Uterus (tissue), 2 donors: ENCODE data around the gene ADARB2.

Experiments
- POLR2A ChIP-seq, 2 donors: fragments of 450-650 bp; IDR thresholded peaks; one replicate each; pipeline ENCODE4 v1.6.1; 2016; ENCODE audit warnings: antibody characterized with exemption in 2 of 2, mild to moderate bottlenecking in 1 of 2, moderate library complexity in 1 of 2
- TF ChIP-seq, protein P1 (sequence below), 4 experiments: fragments of 200-600 bp in 2 of 4; fragments of 450-650 bp in 2 of 4; sonication (generic) in 2 of 4; IDR thresholded peaks; one replicate each; pipeline ENCODE4 v1.5.1; 2016 to 2019; ENCODE audit warnings: antibody characterized with exemption in 4 of 4, mild to moderate bottlenecking in 2 of 4, moderate library complexity in 1 of 4

DNA sequence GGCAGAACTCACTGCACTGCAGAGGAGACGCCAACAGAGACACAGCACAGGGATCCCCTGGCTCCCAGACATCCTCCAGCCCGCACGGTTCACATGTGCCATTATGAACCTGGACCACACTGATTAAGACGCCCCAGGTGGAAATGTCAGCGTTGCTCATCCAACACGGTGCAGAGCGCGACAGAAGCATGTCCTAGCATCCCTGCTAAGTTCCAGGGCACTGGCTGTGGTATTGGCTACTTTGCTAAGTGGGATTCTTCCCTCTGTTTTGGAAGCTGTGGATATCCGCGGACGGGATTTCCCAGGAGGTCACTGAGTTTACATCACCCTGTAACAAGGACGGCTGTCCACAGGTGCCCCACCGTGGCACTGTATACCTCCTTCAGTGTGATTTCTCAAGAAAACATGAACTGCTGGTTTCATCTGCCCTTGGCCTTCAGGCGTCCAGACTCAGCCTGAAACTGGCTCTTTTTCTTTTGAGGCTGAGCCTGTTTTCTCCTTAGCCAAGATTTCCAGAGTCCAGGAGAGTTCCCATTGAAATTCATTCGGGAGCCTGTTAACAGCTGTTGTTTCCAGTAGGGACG lies 357.1 kb downstream of the ADARB2 start:
- TF ChIP-seq, protein P1, sequence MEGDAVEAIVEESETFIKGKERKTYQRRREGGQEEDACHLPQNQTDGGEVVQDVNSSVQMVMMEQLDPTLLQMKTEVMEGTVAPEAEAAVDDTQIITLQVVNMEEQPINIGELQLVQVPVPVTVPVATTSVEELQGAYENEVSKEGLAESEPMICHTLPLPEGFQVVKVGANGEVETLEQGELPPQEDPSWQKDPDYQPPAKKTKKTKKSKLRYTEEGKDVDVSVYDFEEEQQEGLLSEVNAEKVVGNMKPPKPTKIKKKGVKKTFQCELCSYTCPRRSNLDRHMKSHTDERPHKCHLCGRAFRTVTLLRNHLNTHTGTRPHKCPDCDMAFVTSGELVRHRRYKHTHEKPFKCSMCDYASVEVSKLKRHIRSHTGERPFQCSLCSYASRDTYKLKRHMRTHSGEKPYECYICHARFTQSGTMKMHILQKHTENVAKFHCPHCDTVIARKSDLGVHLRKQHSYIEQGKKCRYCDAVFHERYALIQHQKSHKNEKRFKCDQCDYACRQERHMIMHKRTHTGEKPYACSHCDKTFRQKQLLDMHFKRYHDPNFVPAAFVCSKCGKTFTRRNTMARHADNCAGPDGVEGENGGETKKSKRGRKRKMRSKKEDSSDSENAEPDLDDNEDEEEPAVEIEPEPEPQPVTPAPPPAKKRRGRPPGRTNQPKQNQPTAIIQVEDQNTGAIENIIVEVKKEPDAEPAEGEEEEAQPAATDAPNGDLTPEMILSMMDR (IDR thresholded peaks at IDR 0.05): no peak
- no peak for TF ChIP-seq POLR2A (IDR thresholded peaks at IDR 0.05)
